Activated CD4-positive, CD25-positive, alpha-beta regulatory T cell treated with anti-CD3 and anti-CD28 coated beads, Interleukin-2, amount 50 U/mL, for 24 hours (primary cell): Measurements from ENCODE around the gene CCNI.
A peak's percentile ranks its signal among the peaks of the same experiment; 100 is the strongest.
"Not testable (repeated sequence)": the region's sequence is repeated elsewhere in the genome, so short reads cannot be mapped to it uniquely, and the experiment has no call there.

Experiments used
- ATAC-seq, 2 donors: fragments of 150-1000 bp; cut with Tn5 transposase; one replicate each; pipeline ENCODE4 v1.10.0; 2021; ENCODE audit warnings: mild to moderate bottlenecking in 1 of 2, moderate library complexity in 1 of 2

The CCNI gene

GRCh38 chr4:77037736-77038135, 38.1 kb downstream of the CCNI start:
- ATAC-seq: no peak

GRCh38 chr4:77037168-77037567, 38.6 kb downstream of the CCNI start:
- not testable (repeated sequence) for ATAC-seq

- ATAC-seq: no peak
Observed at GRCh38 chr4:77036206-77036605, 39.6 kb downstream of the CCNI start.

GRCh38 chr4:77035153-77035552, 40.6 kb downstream of the CCNI start:
- no peak for ATAC-seq

GRCh38 chr4:77031544-77031943, 44.2 kb downstream of the CCNI start:
- ATAC-seq: peak; percentile 78 to 79

GRCh38 chr4:77029757-77030156, 46.0 kb downstream of the CCNI start:
- not testable (repeated sequence) for ATAC-seq

- ATAC-seq: peak; percentile 67 to 74
Observed at GRCh38 chr4:77028246-77028645, 47.5 kb downstream of the CCNI start.

GRCh38 chr4:77026322-77026704, 49.5 kb downstream of the CCNI start:
- no peak for ATAC-seq

GRCh38 chr4:77025643-77026321, 50.0 kb downstream of the CCNI start:
- ATAC-seq: peak; percentile 87 to 89

GRCh38 chr4:77023920-77024319, 51.9 kb downstream of the CCNI start:
- no peak for ATAC-seq

- ATAC-seq: no peak
Observed at GRCh38 chr4:77022560-77023179, 53.1 kb downstream of the CCNI start.

- ATAC-seq: no peak
Observed at GRCh38 chr4:77021614-77022089, 54.1 kb downstream of the CCNI start.

- ATAC-seq: no peak
Observed at GRCh38 chr4:77020017-77020416, 55.8 kb downstream of the CCNI start.

GRCh38 chr4:77015390-77015789, 60.4 kb downstream of the CCNI start:
- no peak for ATAC-seq

GRCh38 chr4:77014256-77014655, 61.5 kb downstream of the CCNI start:
- ATAC-seq: peak in 1 of 2 donors; percentile 27

- no peak for ATAC-seq
Observed at GRCh38 chr4:77012726-77013125, 63.1 kb downstream of the CCNI start.

GRCh38 chr4:77010841-77011354, 64.9 kb downstream of the CCNI start:
- ATAC-seq: no peak

- no peak for ATAC-seq
Observed at GRCh38 chr4:77009511-77010115, 66.2 kb downstream of the CCNI start.

- ATAC-seq: peak; percentile 69 to 73
Observed at GRCh38 chr4:77007358-77008230, 68.2 kb downstream of the CCNI start.

GRCh38 chr4:77006753-77007353, 68.9 kb downstream of the CCNI start:
- ATAC-seq: no peak

- ATAC-seq: peak; percentile 40 to 55
Observed at GRCh38 chr4:77003400-77003799, 72.4 kb downstream of the CCNI start.
